ENCODE results near the gene COL25A1. TPM values are rescaled to one million over a fixed set of nuclear protein-coding genes. Genes with fewer than 3 reads are reported as not detected.

Gene COL25A1
- total and polyA plus RNA-seq, 2 experiments from 2014 or later = 0.25 TPM; not detected in 1

GRCh38 chr4:108933046-108933445, 369.4 kb downstream of the COL25A1 start:
- Histone ChIP-seq H3K4me1 (ENCODE audit: insufficient read depth) (no peaks in the 10 kb centered on the region), H3K79me2 (ENCODE audit: insufficient read depth) (no peaks in the 10 kb centered on the region), H3K9me3 (ENCODE audit: low read depth) (no peaks in the 10 kb centered on the region), H3K27ac (no peak overlapping the region), H3K4me3 (no peak overlapping the region), H3K36me3 (ENCODE audit: low read depth) (no peaks in the 10 kb centered on the region), H3F3A (ENCODE audit: insufficient read depth) (no peaks in the 10 kb centered on the region), H3K9ac (no peak overlapping the region), H3K9me2 (ENCODE audit: insufficient read depth) (no peaks in the 10 kb centered on the region), H3K27me3 (replicated peaks; ENCODE audit: insufficient read depth) (no peaks in the 10 kb centered on the region), H3K4me2 (ENCODE audit: unreplicated experiment) (no peak overlapping the region), H4K20me1 (ENCODE audit: insufficient read depth) (no peaks in the 10 kb centered on the region), H2AFZ (no peak overlapping the region)
- no peak for DNase-seq
- in situ Hi-C loops (cut with MboI) = no loop called here
- TF ChIP-seq EZH2 (IDR thresholded peaks at IDR 0.05; ENCODE audit: insufficient read depth, poor library complexity, severe bottlenecking) (no peak), EZH2phosphoT487 (IDR thresholded peaks at IDR 0.05; ENCODE audit: insufficient read depth, low read depth) (no peak)
- WGBS, 2 experiments (ENCODE audit: low coverage in 1 of 2, low lambda C conversion rate in 2 of 2, missing lambda C conversion rate in 2 of 2) = 80 to 88% methylated on average over 3 of the region's 3 CpGs

DNA sequence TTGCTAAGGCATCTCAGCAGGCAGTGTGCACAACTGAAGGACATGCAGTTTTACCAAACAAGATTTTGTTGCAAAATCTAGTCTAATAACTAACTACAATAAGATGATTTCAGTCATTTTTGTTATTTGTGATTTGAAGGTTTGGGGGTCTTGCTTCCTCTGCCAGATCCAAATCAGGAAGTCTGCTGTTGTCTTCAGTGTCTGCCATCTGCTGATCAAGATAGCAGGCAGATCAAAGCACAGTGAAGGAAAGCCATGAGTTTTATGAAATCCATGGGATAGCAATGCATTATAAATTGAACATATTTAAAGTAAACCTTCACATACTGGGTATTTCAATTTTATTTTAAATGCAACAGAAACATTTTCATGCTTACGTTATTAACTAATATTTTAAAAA, 370.5 kb downstream of the COL25A1 start:
- in situ Hi-C loops (cut with MboI) = no loop called here
- Histone ChIP-seq H3K4me3 (no peak overlapping the region), H4K20me1 (ENCODE audit: insufficient read depth) (no peaks in the 10 kb centered on the region), H2AFZ (no peak overlapping the region), H3K9ac (no peak overlapping the region), H3K27me3 (replicated peaks; ENCODE audit: insufficient read depth) (no peaks in the 10 kb centered on the region), H3F3A (ENCODE audit: insufficient read depth) (no peaks in the 10 kb centered on the region), H3K9me3 (ENCODE audit: low read depth) (no peaks in the 10 kb centered on the region), H3K9me2 (ENCODE audit: insufficient read depth) (no peaks in the 10 kb centered on the region), H3K4me1 (ENCODE audit: insufficient read depth) (no peaks in the 10 kb centered on the region), H3K27ac (no peak overlapping the region), H3K79me2 (ENCODE audit: insufficient read depth) (no peaks in the 10 kb centered on the region), H3K36me3 (ENCODE audit: low read depth) (no peaks in the 10 kb centered on the region), H3K4me2 (ENCODE audit: unreplicated experiment) (no peak overlapping the region)
- TF ChIP-seq EZH2phosphoT487 (IDR thresholded peaks at IDR 0.05; ENCODE audit: insufficient read depth, low read depth) (no peak), EZH2 (IDR thresholded peaks at IDR 0.05; ENCODE audit: insufficient read depth, poor library complexity, severe bottlenecking) (no peak)
- 40 to 48% methylated on average over 1 of the region's 1 CpG for WGBS, 2 experiments (ENCODE audit: low coverage in 1 of 2, low lambda C conversion rate in 2 of 2, missing lambda C conversion rate in 2 of 2)
- DNase-seq = no peak

DNA sequence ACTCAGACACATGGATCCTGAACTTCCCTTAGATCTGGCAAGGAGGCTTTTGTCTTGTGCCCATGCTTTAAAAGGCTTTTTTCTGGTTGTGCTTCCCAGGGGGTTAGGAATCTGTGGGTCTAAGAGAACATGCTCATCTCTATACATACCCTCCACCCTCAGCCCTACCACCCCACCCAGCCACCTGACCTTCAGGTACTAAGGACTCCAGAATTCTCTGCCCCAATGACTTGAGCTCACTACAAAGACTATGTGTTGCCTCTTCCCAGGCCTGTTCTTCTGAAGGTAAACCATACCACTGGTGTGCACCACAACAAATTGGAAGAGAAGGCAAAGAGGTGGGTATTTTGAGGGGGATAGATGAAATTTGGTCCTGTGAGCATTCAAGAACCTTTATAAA, 372.3 kb downstream of the COL25A1 start:
- no peaks in the 10 kb centered on the region for H4K20me1 ChIP-seq (ENCODE audit: insufficient read depth)
- H3K9me2 ChIP-seq (ENCODE audit: insufficient read depth) = no peaks in the 10 kb centered on the region
- TF ChIP-seq EZH2phosphoT487 (IDR thresholded peaks at IDR 0.05; ENCODE audit: insufficient read depth, low read depth) = no peak
- TF ChIP-seq EZH2 (IDR thresholded peaks at IDR 0.05; ENCODE audit: insufficient read depth, poor library complexity, severe bottlenecking) = no peak
- no peak overlapping the region for H2AFZ ChIP-seq
- H3K79me2 ChIP-seq (ENCODE audit: insufficient read depth) = no peaks in the 10 kb centered on the region
- H3F3A ChIP-seq (ENCODE audit: insufficient read depth) = no peaks in the 10 kb centered on the region
- H3K4me3 ChIP-seq = no peak overlapping the region
- no peaks in the 10 kb centered on the region for H3K27me3 ChIP-seq (replicated peaks; ENCODE audit: insufficient read depth)
- H3K4me1 ChIP-seq (ENCODE audit: insufficient read depth) = peaks cover 8% of the 10 kb centered on the region; the same call in 1 of the 2 replicates
- no peak overlapping the region for H3K9ac ChIP-seq
- DNase-seq = no peak
- H3K27ac ChIP-seq = no peak overlapping the region
- no peak overlapping the region for H3K4me2 ChIP-seq (ENCODE audit: unreplicated experiment)
- in situ Hi-C loops (cut with MboI) = no loop called here
- H3K36me3 ChIP-seq (ENCODE audit: low read depth) = no peaks in the 10 kb centered on the region
- no peaks in the 10 kb centered on the region for H3K9me3 ChIP-seq (ENCODE audit: low read depth)

DNA sequence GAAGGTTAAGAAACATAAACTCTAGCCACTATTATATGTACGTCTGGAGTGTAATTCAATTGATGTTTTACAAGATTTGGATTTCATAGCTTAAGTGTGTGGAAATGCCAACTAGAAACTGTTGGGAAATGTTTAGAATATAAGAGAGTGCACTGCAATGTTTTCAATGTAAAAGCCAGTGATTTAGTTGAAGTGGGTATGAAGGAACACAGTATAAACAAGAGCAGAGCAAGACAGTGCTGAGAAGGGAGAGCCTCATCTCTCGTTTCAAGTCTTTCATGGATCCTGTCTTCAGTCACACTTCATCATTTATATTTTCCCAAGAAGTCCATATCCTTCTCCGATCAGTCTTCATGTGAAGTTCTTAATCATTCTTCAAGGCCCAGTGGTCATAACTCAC, 375.7 kb downstream of the COL25A1 start:
- Histone ChIP-seq H3K27me3 (replicated peaks; ENCODE audit: insufficient read depth) (no peaks in the 10 kb centered on the region), H3K4me1 (ENCODE audit: insufficient read depth) (peaks cover 8% of the 10 kb centered on the region; the same call in 1 of the 2 replicates), H3K9ac (no peak overlapping the region), H3K9me3 (ENCODE audit: low read depth) (no peaks in the 10 kb centered on the region), H3K4me2 (ENCODE audit: unreplicated experiment) (no peak overlapping the region), H3K4me3 (no peak overlapping the region), H3F3A (ENCODE audit: insufficient read depth) (no peaks in the 10 kb centered on the region), H2AFZ (no peak overlapping the region), H3K27ac (no peak overlapping the region), H3K36me3 (ENCODE audit: low read depth) (no peaks in the 10 kb centered on the region), H3K9me2 (ENCODE audit: insufficient read depth) (no peaks in the 10 kb centered on the region), H3K79me2 (ENCODE audit: insufficient read depth) (no peaks in the 10 kb centered on the region), H4K20me1 (ENCODE audit: insufficient read depth) (no peaks in the 10 kb centered on the region)
- WGBS, 2 experiments (ENCODE audit: low coverage in 1 of 2, low lambda C conversion rate in 2 of 2, missing lambda C conversion rate in 2 of 2) = 95 to 97% methylated on average over 3 of the region's 3 CpGs
- DNase-seq = no peak
- in situ Hi-C loops (cut with MboI) = no loop called here
- no peak for TF ChIP-seq EZH2 (IDR thresholded peaks at IDR 0.05; ENCODE audit: insufficient read depth, poor library complexity, severe bottlenecking)

- TF ChIP-seq EZH2phosphoT487 (IDR thresholded peaks at IDR 0.05; ENCODE audit: insufficient read depth, low read depth) (no peak), EZH2 (IDR thresholded peaks at IDR 0.05; ENCODE audit: insufficient read depth, poor library complexity, severe bottlenecking) (no peak)
- no peaks in the 10 kb centered on the region for H3K9me2 ChIP-seq (ENCODE audit: insufficient read depth)
- no peaks in the 10 kb centered on the region for H4K20me1 ChIP-seq (ENCODE audit: insufficient read depth)
- H3K4me1 ChIP-seq (ENCODE audit: insufficient read depth) = peaks cover 8% of the 10 kb centered on the region; the same call in 1 of the 2 replicates
- H3K4me3 ChIP-seq = no peak overlapping the region
- no peaks in the 10 kb centered on the region for H3K27me3 ChIP-seq (replicated peaks; ENCODE audit: insufficient read depth)
- no peaks in the 10 kb centered on the region for H3K79me2 ChIP-seq (ENCODE audit: insufficient read depth)
- WGBS, 2 experiments (ENCODE audit: low coverage in 1 of 2, low lambda C conversion rate in 2 of 2, missing lambda C conversion rate in 2 of 2) = 62 to 79% methylated on average over 1 of the region's 1 CpG
- no peak overlapping the region for H2AFZ ChIP-seq
- no peaks in the 10 kb centered on the region for H3K9me3 ChIP-seq (ENCODE audit: low read depth)
- H3K4me2 ChIP-seq (ENCODE audit: unreplicated experiment) = no peak overlapping the region
- no peaks in the 10 kb centered on the region for H3F3A ChIP-seq (ENCODE audit: insufficient read depth)
- no peaks in the 10 kb centered on the region for H3K36me3 ChIP-seq (ENCODE audit: low read depth)
- no peak overlapping the region for H3K9ac ChIP-seq
- DNase-seq = peak; percentile 58
- no peak overlapping the region for H3K27ac ChIP-seq
- in situ Hi-C loops (cut with MboI) = no loop called here
Measured at GRCh38 chr4:108926061-108926460, 376.4 kb downstream of the COL25A1 start.
